KOPT-K1 (cell line): ENCODE measurements around the gene CRABP2.

ENCODE experiments used
- H3K27ac ChIP-seq: fragments of 200-600 bp; sonication (generic); 2 replicates; pipeline ENCODE4 v1.5.1; 2016; ENCODE audit warnings: antibody characterized with exemption, mild to moderate bottlenecking, low read depth, low read length; ENCODE audit not compliant: poor library complexity, severe bottlenecking
- H3K36me3 ChIP-seq: fragments of 200-600 bp; sonication (generic); 2 replicates; pipeline ENCODE4 v1.5.1; 2017; ENCODE audit warnings: antibody characterized with exemption, mild to moderate bottlenecking, low read length, moderate library complexity; ENCODE audit not compliant: insufficient read depth
- H3K9me3 ChIP-seq: fragments of 200-600 bp; sonication (generic); 2 replicates; pipeline ENCODE4 v1.5.1; 2017; ENCODE audit warnings: antibody characterized with exemption, low read length, mild to moderate bottlenecking; ENCODE audit not compliant: insufficient read depth, poor library complexity, severe bottlenecking

Gene CRABP2

DNA sequence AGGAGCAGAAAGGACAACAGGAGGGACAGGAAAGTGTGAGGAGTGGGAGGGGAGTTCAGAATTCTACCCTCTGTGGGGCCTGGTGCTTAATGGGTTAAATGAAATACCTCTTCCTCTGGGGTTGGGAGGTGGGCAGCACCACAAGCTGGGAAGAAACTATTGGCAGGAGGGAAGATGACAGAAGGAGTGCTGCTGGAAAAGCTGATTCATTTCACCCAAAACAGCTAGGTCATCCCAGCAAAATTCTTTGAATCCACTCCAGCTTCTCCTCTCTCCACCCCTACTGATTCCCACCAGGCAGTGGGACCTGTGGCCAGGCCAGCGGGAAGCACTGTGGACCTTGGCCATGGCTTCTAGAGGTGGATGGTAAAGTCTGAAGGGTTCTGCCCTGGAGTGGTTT, 50.7 kb downstream of the CRABP2 start:
- no peaks in the 10 kb centered on the region for H3K36me3 ChIP-seq
- no peak overlapping the region for H3K27ac ChIP-seq
- no peaks in the 10 kb centered on the region for H3K9me3 ChIP-seq

DNA sequence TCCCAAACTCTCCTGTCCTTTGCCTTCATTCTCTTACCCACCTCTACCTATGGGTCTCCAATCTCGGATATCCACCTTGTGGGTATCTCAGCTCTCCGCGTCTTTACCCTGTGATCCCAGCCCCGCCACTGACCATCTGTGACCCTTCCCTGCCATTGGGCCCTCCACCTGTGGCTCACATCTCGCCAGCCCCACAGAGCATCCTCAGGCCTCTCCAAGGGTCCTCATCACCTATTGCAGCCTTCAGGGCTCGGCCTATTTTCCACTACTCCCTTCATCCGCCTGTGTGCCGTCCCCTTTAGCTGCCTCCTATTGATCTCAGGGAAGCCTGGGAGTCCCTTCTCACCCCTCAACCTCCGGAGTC, 52.4 kb downstream of the CRABP2 start:
- Histone ChIP-seq H3K27ac (no peak overlapping the region), H3K36me3 (no peaks in the 10 kb centered on the region)

GRCh38 chr1:156652131-156652991, 53.0 kb downstream of the CRABP2 start:
- no peaks in the 10 kb centered on the region for H3K9me3 ChIP-seq
- H3K36me3 ChIP-seq = no peaks in the 10 kb centered on the region

More for the DNA sequence above, 52.4 kb downstream of the CRABP2 start:
- H3K9me3 ChIP-seq = no peaks in the 10 kb centered on the region

More at GRCh38 chr1:156652131-156652991, 53.0 kb downstream of the CRABP2 start:
- H3K27ac ChIP-seq = no peak overlapping the region
